T-cell (primary cell): ENCODE results near the gene SRRM3. TPM values are rescaled to one million over a fixed set of nuclear protein-coding genes. Genes with fewer than 3 reads are reported as not detected.
A peak's percentile ranks its signal among the peaks of the same experiment; 100 is the strongest.

Experiments used
- ATAC-seq, 4 experiments: fragments of 200-7000 bp in 3 of 4; fragments of 150-1000 bp in 1 of 4; cut with Tn5 transposase; replicated peaks in 1 of 4; 1 replicate in 3 of 4; 2 replicates in 1 of 4; pipeline ENCODE4 v1.10.0; 2021; ENCODE audit warnings: moderate library complexity in 3 of 4, mild to moderate bottlenecking in 2 of 4, moderate number of reproducible peaks in 1 of 4
- CTCF ChIA-PET, 2 donors: fragments of 300-600 bp; sonication (Branson Sonifier 250); formaldehyde crosslinking; loops; one replicate each; lab custom pipeline; 2022; ENCODE audit warnings: antibody characterized with exemption in 2 of 2; lab: Charles Lee
- POLR2A ChIA-PET, 2 donors: fragments of 300-600 bp; sonication (Branson Sonifier 250); formaldehyde crosslinking; loops; one replicate each; lab custom pipeline; 2022; ENCODE audit warnings: antibody characterized with exemption in 2 of 2; lab: Charles Lee
- DNase-seq, 35 experiments: peaks; one replicate each; pipeline versions ENCODE4 v3.0.0 to v3.0.0-alpha.2; 2013 to 2023
- H3K27ac ChIP-seq: one replicate; pipeline ENCODE4 v1.5.1; 2013; ENCODE audit warnings: low read length
- H3K27me3 ChIP-seq, 2 experiments: replicated peaks in 1 of 2; 1 replicate in 1 of 2; 2 replicates in 1 of 2; pipeline versions ENCODE4 v1.6.1 to v1.7.0; 2013; ENCODE audit warnings: low read length in 1 of 2, mixed read lengths in 1 of 2; ENCODE audit not compliant: control insufficient read depth in 2 of 2, insufficient read depth in 2 of 2; ENCODE audit errors: extremely low read depth in 1 of 2
- H3K36me3 ChIP-seq, 2 donors: 1 replicate in 1 of 2; 2 replicates in 1 of 2; pipeline versions ENCODE4 v1.6.1 to v1.7.0; 2013; ENCODE audit warnings: low read length in 1 of 2; ENCODE audit not compliant: control insufficient read depth in 2 of 2, insufficient read depth in 1 of 2; ENCODE audit errors: extremely low read depth in 1 of 2
- H3K4me1 ChIP-seq, 2 experiments: 1 replicate in 1 of 2; 2 replicates in 1 of 2; pipeline versions ENCODE4 v1.6.1 to v1.7.0; 2013; ENCODE audit warnings: low read length in 2 of 2, mixed read lengths in 1 of 2; ENCODE audit not compliant: insufficient read depth in 2 of 2, control insufficient read depth in 1 of 2; ENCODE audit errors: extremely low read depth in 1 of 2
- H3K4me3 ChIP-seq, 2 donors: 1 replicate in 1 of 2; 2 replicates in 1 of 2; pipeline versions ENCODE4 v1.5.1 to v1.7.0; 2013; ENCODE audit warnings: mild to moderate bottlenecking in 2 of 2, low read length in 1 of 2, moderate library complexity in 1 of 2; ENCODE audit not compliant: control insufficient read depth in 1 of 2; ENCODE audit errors: extremely low read depth in 1 of 2
- H3K9me3 ChIP-seq: 2 replicates; pipeline ENCODE4 v1.7.0; 2013
- H3K27ac Mint-ChIP-seq, 2 donors: one replicate each; pipeline ENCODE4 v1.8.0; 2020 to 2021; ENCODE audit warnings: mild to moderate bottlenecking in 2 of 2, mixed read lengths in 2 of 2
- H3K27me3 Mint-ChIP-seq, 2 donors: one replicate each; pipeline ENCODE4 v1.8.0; 2021 to 2022; ENCODE audit warnings: mixed read lengths in 2 of 2
- H3K36me3 Mint-ChIP-seq: one replicate; pipeline ENCODE4 v1.8.0; 2021; ENCODE audit warnings: mixed read lengths
- H3K4me1 Mint-ChIP-seq, 3 donors: one replicate each; pipeline ENCODE4 v1.8.0; 2020 to 2022; ENCODE audit warnings: mixed read lengths in 3 of 3, mild to moderate bottlenecking in 1 of 3
- H3K4me3 Mint-ChIP-seq, 3 donors: one replicate each; pipeline ENCODE4 v1.8.0; 2020 to 2022; ENCODE audit warnings: mild to moderate bottlenecking in 3 of 3, mixed read lengths in 3 of 3, moderate library complexity in 3 of 3
- H3K9me3 Mint-ChIP-seq, 3 donors: one replicate each; pipeline ENCODE4 v1.8.0; 2020 to 2022; ENCODE audit warnings: mixed read lengths in 3 of 3
- WGBS: methylation state at CpG from one replicate; pipeline ENCODE4 v1.1.5; 2013; ENCODE audit warnings: missing lambda C conversion rate; ENCODE audit not compliant: insufficient coverage; 5-methylcytosine and 5-hydroxymethylcytosine counted together
- total RNA-seq, 35 experiments: library from RNA in 6 of 35; stranded (reverse) in 6 of 35; fragments of 120-200 nt in 1 of 35; gene quantifications; one replicate each; pipeline versions ENCODE4 v1.2.1 to v1.2.4 and lab custom pipeline; 2013 to 2026

Gene SRRM3
- total RNA-seq, 5 donors from 2014 or later (not counting 1 experiment from before 2014, with no cell fraction given): not detected

DNA sequence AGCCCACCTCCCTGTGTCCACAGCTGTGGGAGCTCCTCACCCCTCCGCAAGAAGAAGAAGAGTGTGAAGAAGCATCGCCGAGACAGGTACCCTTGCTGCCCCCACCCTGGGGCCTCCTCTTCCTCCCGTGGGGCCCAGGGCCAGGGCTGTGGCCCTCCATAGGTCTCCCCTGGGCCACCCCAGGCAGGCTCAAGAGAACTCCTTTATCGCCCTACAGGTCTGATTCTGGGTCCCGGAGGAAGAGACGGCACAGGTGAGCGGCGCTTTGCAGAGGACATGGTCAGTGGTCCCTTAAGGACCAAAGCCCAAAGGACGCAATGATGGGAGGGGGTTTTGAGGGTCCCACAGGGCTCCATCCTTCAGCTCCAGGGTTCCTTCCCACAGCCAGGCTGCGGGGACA lies 59.6 kb downstream of the SRRM3 start:
- H3K27me3 ChIP-seq: peaks cover 0 to 67% of the 10 kb centered on the region in 2 experiments
- WGBS: 91% methylated on average over 9 of the region's 11 CpGs
- H3K27ac ChIP-seq: no peak overlapping the region
- no peak overlapping the region for H3K4me3 ChIP-seq
- DNase-seq: no peak
- peaks cover 0 to 12% of the 10 kb centered on the region in 2 experiments for H3K4me1 ChIP-seq
- no peaks in the 10 kb centered on the region for H3K9me3 Mint-ChIP-seq
- no peaks in the 10 kb centered on the region for H3K36me3 Mint-ChIP-seq
- no peak overlapping the region for H3K4me3 Mint-ChIP-seq
- ChIA-PET POLR2A (no interaction called here), CTCF (no interaction called here)
- H3K4me1 Mint-ChIP-seq: peaks cover 0 to 2% (median 0%) of the 10 kb centered on the region in 3 donors
- H3K27me3 Mint-ChIP-seq: peaks cover 33 to 51% of the 10 kb centered on the region in 2 donors
- H3K9me3 ChIP-seq: no peaks in the 10 kb centered on the region
- H3K36me3 ChIP-seq: no peaks in the 10 kb centered on the region
- no peak overlapping the region for H3K27ac Mint-ChIP-seq
- ATAC-seq: no peak

DNA sequence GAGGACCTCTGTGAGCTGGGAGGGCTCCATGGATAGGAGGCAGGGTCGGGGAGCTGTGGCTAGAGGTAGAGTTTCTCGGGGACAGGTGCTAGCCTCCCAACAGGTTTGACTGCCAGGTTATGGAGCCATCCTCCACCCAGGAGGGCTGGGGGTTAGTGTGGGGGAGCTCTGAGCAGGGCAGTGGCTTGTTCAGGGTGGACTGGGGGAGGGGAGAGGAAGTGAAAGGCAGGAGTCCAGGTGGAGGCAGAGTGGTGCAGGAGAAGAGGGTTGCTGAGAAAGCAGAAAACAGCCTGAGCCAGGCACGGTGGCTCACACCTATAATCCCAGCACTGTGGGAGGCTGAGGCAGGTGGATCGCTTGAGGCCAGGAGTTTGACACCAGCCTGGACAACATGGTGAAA lies 60.2 kb downstream of the SRRM3 start:
- no CpG with 5 or more reads among the region's 4 CpGs for WGBS
- Histone ChIP-seq H3K27me3 (peaks cover 0 to 69% of the 10 kb centered on the region in 2 experiments), H3K27ac (no peak overlapping the region), H3K9me3 (no peaks in the 10 kb centered on the region), H3K4me3 (no peak overlapping the region), H3K36me3 (no peaks in the 10 kb centered on the region), H3K4me1 (peaks cover 0 to 16% of the 10 kb centered on the region in 2 experiments)
- Mint-ChIP-seq H3K4me3 (no peak overlapping the region), H3K4me1 (peaks cover 0 to 6% (median 3%) of the 10 kb centered on the region in 3 donors), H3K27ac (no peak overlapping the region), H3K36me3 (no peaks in the 10 kb centered on the region), H3K9me3 (no peaks in the 10 kb centered on the region), H3K27me3 (peaks cover 32 to 53% of the 10 kb centered on the region in 2 donors)
- CTCF ChIA-PET: interaction anchor here (0.6 to 0.7 kb wide), 2 partner anchors 59 to 347 kb away, joined by 4 to 5 read pairs; no protein-coding TSS in a partner anchor
- DNase-seq (no peak), ATAC-seq (no peak)
- POLR2A ChIA-PET: no interaction called here

DNA sequence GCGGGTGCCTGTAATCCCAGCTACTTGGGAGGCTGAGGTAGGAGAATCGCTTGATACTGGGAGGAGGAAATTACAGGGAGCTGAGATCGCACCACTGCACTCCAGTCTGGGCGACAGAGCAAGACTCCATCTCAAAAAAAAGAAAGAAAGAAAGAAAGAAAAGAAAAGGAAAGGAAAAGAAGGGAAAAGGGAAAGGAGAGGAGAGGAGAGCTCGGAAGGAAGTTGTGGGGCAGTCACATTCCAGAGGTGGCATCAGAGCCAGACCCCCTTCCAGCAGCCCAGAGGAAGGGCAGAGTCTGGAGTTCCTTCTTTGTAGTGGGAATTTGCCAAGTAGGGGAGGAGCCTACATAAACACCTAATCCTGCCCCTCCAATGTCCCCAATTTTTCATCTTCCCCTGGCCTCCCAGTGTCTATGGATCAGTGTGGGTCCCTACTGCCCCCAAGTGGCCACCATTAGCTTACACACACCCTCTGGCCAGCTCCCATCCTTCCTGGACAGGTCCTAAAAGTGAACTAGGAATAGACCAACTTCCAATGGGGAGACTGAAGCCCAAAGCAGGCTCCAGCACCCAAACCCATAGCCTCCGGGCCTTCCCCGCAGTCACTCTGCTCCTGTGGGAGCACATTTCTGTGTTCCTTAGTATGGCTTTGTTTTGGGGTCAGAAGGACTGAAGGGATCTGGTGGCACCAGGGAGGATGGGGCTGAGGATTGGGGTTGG lies 61.1 kb downstream of the SRRM3 start:
- H3K27me3 Mint-ChIP-seq: peaks cover 29 to 51% of the 10 kb centered on the region in 2 donors
- H3K4me1 Mint-ChIP-seq: peaks cover 0 to 8% (median 5%) of the 10 kb centered on the region in 3 donors
- no peaks in the 10 kb centered on the region for H3K36me3 Mint-ChIP-seq
- peak in 3 of 4 experiments; percentile 35 to 52 (median 39) for ATAC-seq
- WGBS: 100% methylated on average over 4 of the region's 7 CpGs
- ChIA-PET CTCF (interaction anchor here (0.5 to 0.6 kb wide), 3 partner anchors 58 to 177 kb away, joined by 3 to 5 read pairs (median 3); no protein-coding TSS in a partner anchor), POLR2A (no interaction called here)
- no peak overlapping the region for H3K27ac ChIP-seq
- peaks cover 0 to 69% of the 10 kb centered on the region in 2 experiments for H3K27me3 ChIP-seq
- H3K4me3 ChIP-seq: no peak overlapping the region
- no peaks in the 10 kb centered on the region for H3K9me3 ChIP-seq
- H3K4me3 Mint-ChIP-seq: no peak overlapping the region
- H3K9me3 Mint-ChIP-seq: no peaks in the 10 kb centered on the region
- H3K36me3 ChIP-seq: no peaks in the 10 kb centered on the region
- peak overlapping the region in 1 of 2 donors; percentile 52 for H3K27ac Mint-ChIP-seq
- H3K4me1 ChIP-seq: peaks cover 0 to 19% of the 10 kb centered on the region in 2 experiments
- peak in 5 of 35 experiments; percentile 15 to 55 (median 26) for DNase-seq

DNA sequence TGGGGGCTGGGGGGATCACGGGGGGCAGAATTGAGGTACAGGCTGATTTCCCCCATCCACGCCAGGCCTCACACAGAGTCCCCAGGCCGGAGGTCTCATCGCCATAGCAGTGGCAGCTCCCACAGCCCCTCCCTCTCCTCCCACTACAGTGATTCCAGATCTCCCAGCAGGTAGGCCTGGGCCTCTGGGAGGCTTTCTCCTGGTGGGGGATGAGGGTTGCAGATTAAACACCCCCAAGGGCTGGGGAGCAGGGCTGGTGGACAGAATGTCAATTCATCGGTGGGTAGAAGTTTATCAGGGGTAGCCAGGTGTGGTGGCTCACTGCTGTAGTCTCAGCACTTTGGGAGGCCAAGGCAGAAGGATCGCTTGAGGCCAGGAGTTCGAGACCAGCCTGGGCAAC lies 63.6 kb downstream of the SRRM3 start:
- Mint-ChIP-seq H3K27me3 (peaks cover 36 to 53% of the 10 kb centered on the region in 2 donors), H3K4me3 (no peak overlapping the region), H3K27ac (no peak overlapping the region), H3K36me3 (no peaks in the 10 kb centered on the region), H3K4me1 (peaks cover 0 to 10% (median 10%) of the 10 kb centered on the region in 3 donors), H3K9me3 (no peaks in the 10 kb centered on the region)
- peaks cover 0 to 65% of the 10 kb centered on the region in 2 experiments for H3K27me3 ChIP-seq
- POLR2A ChIA-PET: no interaction called here
- DNase-seq (no peak), ATAC-seq (no peak)
- peaks cover 0 to 11% of the 10 kb centered on the region in 2 experiments for H3K4me1 ChIP-seq
- no peaks in the 10 kb centered on the region for H3K9me3 ChIP-seq
- WGBS: no CpG with 5 or more reads among the region's 7 CpGs
- CTCF ChIA-PET: interaction anchor here in 1 of 2 donors (0.7 kb wide), 1 partner anchor 72 kb away, joined by 3 read pairs; no protein-coding TSS in a partner anchor
- H3K4me3 ChIP-seq: no peak overlapping the region
- H3K27ac ChIP-seq: no peak overlapping the region
- no peaks in the 10 kb centered on the region for H3K36me3 ChIP-seq

DNA sequence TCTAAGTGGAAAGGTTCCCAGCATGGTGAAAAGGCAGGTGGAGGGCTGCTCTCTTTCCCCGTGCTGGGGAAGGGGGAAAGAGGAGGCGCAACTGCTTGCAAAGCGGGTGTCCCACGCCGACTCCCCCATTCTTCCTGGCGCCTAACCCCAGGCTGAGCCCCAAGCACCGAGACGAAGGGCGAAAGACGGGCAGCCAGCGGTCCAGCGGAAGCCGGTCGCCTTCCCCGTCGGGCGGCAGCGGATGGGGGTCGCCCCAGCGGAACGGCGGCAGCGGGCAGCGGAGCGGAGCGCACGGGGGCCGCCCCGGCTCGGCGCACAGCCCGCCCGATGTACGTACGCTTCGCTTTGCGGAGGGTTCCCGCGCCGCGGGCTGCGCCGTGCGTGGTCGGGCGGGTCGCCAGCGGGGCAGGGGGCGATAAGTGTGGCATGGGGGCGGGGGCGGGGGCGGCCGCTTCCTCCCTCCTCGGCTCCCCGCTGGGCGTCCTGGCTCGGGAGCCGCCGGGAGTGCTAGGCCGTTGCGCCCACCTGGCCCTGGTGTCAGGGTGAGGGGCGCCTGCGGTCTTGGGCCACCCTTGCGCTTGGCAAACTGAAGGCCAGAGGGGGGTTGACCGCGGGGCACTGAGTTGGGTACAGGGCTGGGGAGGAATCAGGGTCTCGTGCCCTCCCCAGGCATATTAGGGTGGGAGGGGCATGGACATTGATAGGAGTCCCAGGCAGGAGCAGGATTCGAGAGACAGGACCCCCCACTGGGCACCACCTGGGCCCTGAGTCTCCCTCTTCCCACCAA lies 65.6 kb downstream of the SRRM3 start:
- no peaks in the 10 kb centered on the region for H3K36me3 ChIP-seq
- ChIA-PET CTCF (no interaction called here), POLR2A (no interaction called here)
- DNase-seq: no peak
- 4% methylated on average over 51 of the region's 68 CpGs for WGBS
- no peak overlapping the region for H3K27ac ChIP-seq
- ATAC-seq: peak in 2 of 4 experiments; percentile 37 to 51
- peaks cover 0 to 6% of the 10 kb centered on the region in 2 experiments for H3K4me1 ChIP-seq
- peaks cover 0 to 52% of the 10 kb centered on the region in 2 experiments for H3K27me3 ChIP-seq
- no peaks in the 10 kb centered on the region for H3K36me3 Mint-ChIP-seq
- no peak overlapping the region for H3K27ac Mint-ChIP-seq
- no peaks in the 10 kb centered on the region for H3K9me3 ChIP-seq
- no peaks in the 10 kb centered on the region for H3K9me3 Mint-ChIP-seq
- H3K4me3 ChIP-seq: peak overlapping the region in 1 of 2 donors; percentile 54
- H3K4me3 Mint-ChIP-seq: peak overlapping the region in 1 of 3 donors; percentile 37
- peaks cover 30 to 45% of the 10 kb centered on the region in 2 donors for H3K27me3 Mint-ChIP-seq
- H3K4me1 Mint-ChIP-seq: peaks cover 0 to 10% (median 10%) of the 10 kb centered on the region in 3 donors

DNA sequence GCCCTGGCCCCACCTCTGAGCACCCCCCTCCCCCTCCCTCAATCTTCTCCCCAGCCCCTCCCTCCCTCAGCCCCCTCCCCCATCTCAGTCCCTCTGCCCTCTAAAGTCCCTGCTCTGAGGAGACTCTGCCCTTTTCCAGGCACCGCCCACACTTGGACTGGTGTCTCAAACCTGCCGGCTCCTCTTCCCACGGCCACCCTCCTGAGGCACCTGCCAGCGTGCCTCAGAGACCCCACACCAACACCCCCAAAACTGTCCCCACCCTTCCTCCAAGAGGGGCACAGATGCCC lies 66.1 kb downstream of the SRRM3 start:
- Mint-ChIP-seq H3K4me3 (no peak overlapping the region), H3K9me3 (no peaks in the 10 kb centered on the region), H3K4me1 (peaks cover 2 to 10% (median 10%) of the 10 kb centered on the region in 3 donors), H3K36me3 (no peaks in the 10 kb centered on the region), H3K27ac (no peak overlapping the region), H3K27me3 (peaks cover 26 to 43% of the 10 kb centered on the region in 2 donors)
- no peak overlapping the region for H3K4me3 ChIP-seq
- ATAC-seq (no peak), DNase-seq (no peak)
- H3K9me3 ChIP-seq: no peaks in the 10 kb centered on the region
- H3K4me1 ChIP-seq: peaks cover 0 to 6% of the 10 kb centered on the region in 2 experiments
- ChIA-PET POLR2A (no interaction called here), CTCF (no interaction called here)
- WGBS: 37% methylated on average over 3 of the region's 4 CpGs
- peaks cover 0 to 53% of the 10 kb centered on the region in 2 experiments for H3K27me3 ChIP-seq
- no peak overlapping the region for H3K27ac ChIP-seq
- no peaks in the 10 kb centered on the region for H3K36me3 ChIP-seq
